Breast epithelium (tissue), 3 donors: ENCODE measurements around the gene FAM168A.

ENCODE experiments used
- POLR2A ChIP-seq: fragments of 450-650 bp; IDR thresholded peaks from one replicate; pipeline ENCODE4 v1.6.1; 2016; ENCODE audit warnings: antibody characterized with exemption, mild to moderate bottlenecking, moderate library complexity
- POLR2AphosphoS5 ChIP-seq, 3 donors: sonication (generic); formaldehyde crosslinking; IDR thresholded peaks; one replicate each; pipeline ENCODE4 v1.6.1; 2017; ENCODE audit warnings: antibody characterized with exemption in 3 of 3
- TF ChIP-seq, protein P1 (sequence below), 3 donors: fragments of 450-650 bp; IDR thresholded peaks; one replicate each; pipeline ENCODE4 v1.5.1; 2016 to 2017; ENCODE audit warnings: antibody characterized with exemption in 3 of 3, mild to moderate bottlenecking in 3 of 3, moderate library complexity in 3 of 3

DNA sequence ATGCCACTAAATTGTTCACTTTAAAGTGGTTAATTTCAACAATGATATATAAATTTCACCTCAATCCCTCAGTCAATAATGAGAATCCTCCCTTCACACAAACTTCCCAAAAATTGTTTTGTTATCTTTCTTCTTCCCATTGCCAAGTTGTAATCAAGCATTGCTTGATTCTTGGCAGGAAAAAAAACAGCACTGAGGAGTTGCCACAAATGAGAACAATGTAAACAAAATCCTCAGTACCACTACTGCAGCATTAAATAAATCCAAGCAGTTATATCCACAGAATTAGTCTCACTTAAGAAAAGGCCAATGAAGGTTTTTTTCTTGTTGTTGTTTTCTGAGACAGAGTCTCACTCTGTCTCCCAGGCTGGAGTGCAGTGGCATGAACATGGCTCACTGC is 38.2 kb downstream of the FAM168A start:
- TF ChIP-seq POLR2AphosphoS5 (IDR thresholded peaks at IDR 0.05) = no peak
- TF ChIP-seq, protein P1, sequence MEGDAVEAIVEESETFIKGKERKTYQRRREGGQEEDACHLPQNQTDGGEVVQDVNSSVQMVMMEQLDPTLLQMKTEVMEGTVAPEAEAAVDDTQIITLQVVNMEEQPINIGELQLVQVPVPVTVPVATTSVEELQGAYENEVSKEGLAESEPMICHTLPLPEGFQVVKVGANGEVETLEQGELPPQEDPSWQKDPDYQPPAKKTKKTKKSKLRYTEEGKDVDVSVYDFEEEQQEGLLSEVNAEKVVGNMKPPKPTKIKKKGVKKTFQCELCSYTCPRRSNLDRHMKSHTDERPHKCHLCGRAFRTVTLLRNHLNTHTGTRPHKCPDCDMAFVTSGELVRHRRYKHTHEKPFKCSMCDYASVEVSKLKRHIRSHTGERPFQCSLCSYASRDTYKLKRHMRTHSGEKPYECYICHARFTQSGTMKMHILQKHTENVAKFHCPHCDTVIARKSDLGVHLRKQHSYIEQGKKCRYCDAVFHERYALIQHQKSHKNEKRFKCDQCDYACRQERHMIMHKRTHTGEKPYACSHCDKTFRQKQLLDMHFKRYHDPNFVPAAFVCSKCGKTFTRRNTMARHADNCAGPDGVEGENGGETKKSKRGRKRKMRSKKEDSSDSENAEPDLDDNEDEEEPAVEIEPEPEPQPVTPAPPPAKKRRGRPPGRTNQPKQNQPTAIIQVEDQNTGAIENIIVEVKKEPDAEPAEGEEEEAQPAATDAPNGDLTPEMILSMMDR (IDR thresholded peaks at IDR 0.05) = no peak
- TF ChIP-seq POLR2A = no peak
